Measurements from ENCODE around the gene LZTR1. TPM values are rescaled to one million over a fixed set of nuclear protein-coding genes. Genes with fewer than 3 reads are reported as not detected.
"Not testable (repeated sequence)": the region's sequence is repeated elsewhere in the genome, so short reads cannot be mapped to it uniquely, and the experiment has no call there.

The LZTR1 gene
- total and polyA plus RNA-seq, 2 donors from 2014 or later = 24.3 to 66.4 TPM

- H3K36me3 ChIP-seq (ENCODE audit: control insufficient read depth in 2 of 3, insufficient read depth in 3 of 3, low read length in 3 of 3) = peaks cover 0 to 3% (median 2%) of the 10 kb centered on the region in 3 donors
- H3K27me3 ChIP-seq (ENCODE audit: control insufficient read depth, insufficient read depth, low read length) = no peaks in the 10 kb centered on the region
- no peak overlapping the region for H3K4me3 ChIP-seq (ENCODE audit: low read length in 3 of 3)
- H3K4me1 ChIP-seq (ENCODE audit: control insufficient read depth in 2 of 3, insufficient read depth in 2 of 3, low read depth in 1 of 3, low read length in 3 of 3) = peaks cover 0 to 20% (median 18%) of the 10 kb centered on the region in 3 donors
- intact Hi-C loops (cut with DNase I) = no loop called here
- TF ChIP-seq CTCF (IDR thresholded peaks at IDR 0.05; ENCODE audit: borderline replicate concordance, extremely low read depth, insufficient read depth) = no peak
- no peak overlapping the region for H3K9ac ChIP-seq (ENCODE audit: low read length in 3 of 3)
- DNase-seq (no peak), FAIRE-seq (no peak)
- H3K9me3 ChIP-seq (ENCODE audit: control insufficient read depth in 2 of 3, insufficient read depth in 1 of 3, low read length in 3 of 3) = no peaks in the 10 kb centered on the region
- H3K27ac ChIP-seq (ENCODE audit: low read depth in 2 of 2, low read length in 2 of 2) = no peak overlapping the region
These were observed 41.9 kb upstream of the LZTR1 start for GRCh38 chr22:20940186-20940651.

GRCh38 chr22:20940904-20941385 lies 41.2 kb upstream of the LZTR1 start:
- no peak overlapping the region for H3K27ac ChIP-seq (ENCODE audit: low read depth in 2 of 2, low read length in 2 of 2)
- peaks cover 0 to 3% (median 0%) of the 10 kb centered on the region in 3 donors for H3K36me3 ChIP-seq (ENCODE audit: control insufficient read depth in 2 of 3, insufficient read depth in 3 of 3, low read length in 3 of 3)
- H3K4me3 ChIP-seq (ENCODE audit: low read length in 3 of 3) = no peak overlapping the region
- H3K27me3 ChIP-seq (ENCODE audit: control insufficient read depth, insufficient read depth, low read length) = no peaks in the 10 kb centered on the region
- no peak overlapping the region for H3K9ac ChIP-seq (ENCODE audit: low read length in 3 of 3)
- intact Hi-C loops (cut with DNase I) = no loop called here
- no peak for FAIRE-seq
- no peak for DNase-seq
- peaks cover 0 to 22% (median 18%) of the 10 kb centered on the region in 3 donors for H3K4me1 ChIP-seq (ENCODE audit: control insufficient read depth in 2 of 3, insufficient read depth in 2 of 3, low read depth in 1 of 3, low read length in 3 of 3)
- no peak for TF ChIP-seq CTCF (IDR thresholded peaks at IDR 0.05; ENCODE audit: borderline replicate concordance, extremely low read depth, insufficient read depth)
- no peaks in the 10 kb centered on the region for H3K9me3 ChIP-seq (ENCODE audit: control insufficient read depth in 2 of 3, insufficient read depth in 1 of 3, low read length in 3 of 3)

- H3K9me3 ChIP-seq (ENCODE audit: control insufficient read depth in 2 of 3, insufficient read depth in 1 of 3, low read length in 3 of 3); H3K4me3 ChIP-seq (ENCODE audit: low read length in 3 of 3); H3K9ac ChIP-seq (ENCODE audit: low read length in 3 of 3); H3K27me3 ChIP-seq (ENCODE audit: control insufficient read depth, insufficient read depth, low read length); intact Hi-C loops (cut with DNase I); FAIRE-seq; H3K36me3 ChIP-seq (ENCODE audit: control insufficient read depth in 2 of 3, insufficient read depth in 3 of 3, low read length in 3 of 3); DNase-seq; H3K27ac ChIP-seq (ENCODE audit: low read depth in 2 of 2, low read length in 2 of 2): not testable (repeated sequence)
- H3K4me1 ChIP-seq (ENCODE audit: control insufficient read depth in 2 of 3, insufficient read depth in 2 of 3, low read depth in 1 of 3, low read length in 3 of 3) = peaks cover 0 to 18% (median 16%) of the 10 kb centered on the region in 3 donors
These were observed 39.7 kb upstream of the LZTR1 start for GRCh38 chr22:20942203-20942902.

GRCh38 chr22:20943104-20943933 lies 38.8 kb upstream of the LZTR1 start:
- Histone ChIP-seq H3K9me3 (ENCODE audit: control insufficient read depth in 2 of 3, insufficient read depth in 1 of 3, low read length in 3 of 3) (no peaks in the 10 kb centered on the region), H3K36me3 (ENCODE audit: control insufficient read depth in 2 of 3, insufficient read depth in 3 of 3, low read length in 3 of 3) (no peaks in the 10 kb centered on the region), H3K4me3 (ENCODE audit: low read length in 3 of 3) (no peak overlapping the region), H3K9ac (ENCODE audit: low read length in 3 of 3) (no peak overlapping the region), H3K27me3 (ENCODE audit: control insufficient read depth, insufficient read depth, low read length) (no peaks in the 10 kb centered on the region), H3K27ac (ENCODE audit: low read depth in 2 of 2, low read length in 2 of 2) (no peak overlapping the region), H3K4me1 (ENCODE audit: control insufficient read depth in 2 of 3, insufficient read depth in 2 of 3, low read depth in 1 of 3, low read length in 3 of 3) (peaks cover 0 to 13% (median 12%) of the 10 kb centered on the region in 3 donors)
- intact Hi-C loops (cut with DNase I) = no loop called here
- no peak for TF ChIP-seq CTCF (IDR thresholded peaks at IDR 0.05; ENCODE audit: borderline replicate concordance, extremely low read depth, insufficient read depth)
- DNase-seq (no peak), FAIRE-seq (no peak)

Data from kidney (tissue), 14 donors.